Neural crest cell (in vitro differentiated cells): ENCODE data around the gene PCDHA13. TPM values are rescaled to one million over a fixed set of nuclear protein-coding genes. Genes with fewer than 3 reads are reported as not detected.
"Not testable (repeated sequence)": the region's sequence is repeated elsewhere in the genome, so short reads cannot be mapped to it uniquely, and the experiment has no call there.

Source experiments
- DNase-seq: peaks from one replicate; pipeline ENCODE4 v3.0.0; 2021; ENCODE audit warnings: low read depth, mixed read lengths, low spot score
- H3K27ac Mint-ChIP-seq: one replicate; pipeline ENCODE4 v1.8.0; 2021; ENCODE audit warnings: mild to moderate bottlenecking, mixed read lengths; ENCODE audit not compliant: unreplicated experiment
- H3K27me3 Mint-ChIP-seq: 2 replicates; pipeline ENCODE4 v1.8.0; 2021; ENCODE audit warnings: low read depth, mild to moderate bottlenecking, mixed read lengths
- H3K36me3 Mint-ChIP-seq: 2 replicates; pipeline ENCODE4 v1.8.0; 2021; ENCODE audit warnings: low read depth, mild to moderate bottlenecking, mixed read lengths
- H3K4me1 Mint-ChIP-seq: 2 replicates; pipeline ENCODE4 v1.8.0; 2021; ENCODE audit warnings: mixed read lengths
- H3K4me3 Mint-ChIP-seq: one replicate; pipeline ENCODE4 v1.8.0; 2021; ENCODE audit warnings: mild to moderate bottlenecking, mixed read lengths
- H3K9me3 Mint-ChIP-seq: 2 replicates; pipeline ENCODE4 v1.8.0; 2021; ENCODE audit warnings: mixed read lengths
- CTCF ChIP-seq: fragments of 200-600 bp; sonication (generic); conservative IDR thresholded peaks from 2 replicates; pipeline ENCODE4 v1.5.0; 2021; ENCODE audit warnings: antibody characterized with exemption, mild to moderate bottlenecking
- long read RNA-seq: library from polyadenylated mRNA; unstranded; transcript quantifications from one replicate; pipeline ENCODE4 v2.0.0, GENCODE V29; 2020
- total RNA-seq: library from RNA; stranded (reverse); gene quantifications from 2 replicates; pipeline ENCODE4 v1.2.1, GENCODE V29; 2021

The PCDHA13 gene, protein sequence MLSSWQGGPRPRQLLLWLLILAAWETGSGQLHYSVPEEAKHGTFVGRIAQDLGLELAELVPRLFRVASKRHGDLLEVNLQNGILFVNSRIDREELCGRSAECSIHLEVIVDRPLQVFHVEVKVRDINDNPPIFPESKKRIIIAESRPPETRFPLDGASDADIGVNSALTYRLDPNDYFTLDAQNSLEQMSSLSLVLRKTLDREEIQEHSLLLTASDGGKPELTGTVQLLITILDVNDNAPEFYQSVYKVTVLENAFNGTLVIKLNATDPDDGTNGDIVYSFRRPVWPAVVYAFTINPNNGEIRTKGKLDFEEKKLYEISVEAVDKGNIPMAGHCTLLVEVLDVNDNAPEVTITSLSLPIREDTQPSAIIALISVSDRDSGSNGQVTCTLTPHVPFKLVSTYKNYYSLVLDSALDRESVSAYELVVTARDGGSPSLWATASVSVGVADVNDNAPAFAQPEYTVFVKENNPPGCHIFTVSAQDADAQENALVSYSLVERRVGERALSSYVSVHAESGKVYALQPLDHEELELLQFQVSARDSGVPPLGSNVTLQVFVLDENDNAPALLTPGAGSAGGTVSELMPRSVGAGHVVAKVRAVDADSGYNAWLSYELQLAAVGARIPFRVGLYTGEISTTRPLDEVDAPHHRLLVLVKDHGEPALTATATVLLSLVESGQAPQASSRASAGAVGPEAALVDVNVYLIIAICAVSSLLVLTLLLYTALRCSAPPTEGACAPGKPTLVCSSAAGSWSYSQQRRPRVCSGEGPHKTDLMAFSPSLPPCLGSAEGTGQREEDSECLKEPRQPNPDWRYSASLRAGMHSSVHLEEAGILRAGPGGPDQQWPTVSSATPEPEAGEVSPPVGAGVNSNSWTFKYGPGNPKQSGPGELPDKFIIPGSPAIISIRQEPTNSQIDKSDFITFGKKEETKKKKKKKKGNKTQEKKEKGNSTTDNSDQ
- total RNA-seq = 1.2 and 1.3 TPM in 2 replicates
- long read RNA-seq, full-length matches to known transcripts = 1 of 3 reads
- long read RNA-seq, partial matches to known transcripts = 0 of 3 reads
- long read RNA-seq, other reads (novel, unspliced or antisense) = 2 of 3 reads

DNA sequence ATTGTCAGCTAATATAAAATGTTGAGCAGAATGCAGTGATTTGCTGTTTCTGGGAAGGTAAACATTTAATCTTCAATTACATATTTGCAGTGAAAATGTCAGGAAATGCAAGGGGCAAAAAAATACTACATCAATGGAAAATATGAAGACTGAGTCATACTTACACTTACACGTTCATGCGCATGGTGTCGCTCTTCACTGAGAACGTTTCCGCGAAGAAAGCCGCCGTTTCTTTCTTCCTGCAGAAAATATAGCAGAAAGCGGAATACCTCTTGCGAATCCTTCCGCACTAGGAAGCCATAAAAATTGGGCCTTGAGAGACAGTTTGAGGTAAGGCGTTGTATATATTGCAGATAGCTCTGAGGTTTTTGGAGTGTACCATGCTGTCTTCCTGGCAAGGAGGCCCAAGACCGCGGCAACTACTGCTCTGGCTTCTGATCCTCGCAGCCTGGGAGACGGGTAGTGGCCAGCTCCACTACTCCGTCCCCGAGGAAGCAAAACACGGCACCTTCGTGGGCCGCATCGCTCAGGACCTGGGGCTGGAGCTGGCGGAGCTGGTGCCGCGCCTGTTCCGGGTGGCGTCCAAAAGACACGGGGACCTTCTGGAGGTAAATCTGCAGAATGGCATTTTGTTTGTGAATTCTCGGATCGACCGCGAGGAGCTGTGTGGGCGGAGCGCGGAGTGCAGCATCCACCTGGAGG is at the start of gene PCDHA13:
TSS of gene PCDHA13 (plus strand) at position 236 of the 702 bp plus-strand sequence. CDS start at position 381, 145 bp downstream.
- Mint-ChIP-seq H3K36me3 (peaks cover 53% of the 10 kb centered on the region), H3K9me3 (peaks cover 11% of the 10 kb centered on the region), H3K27ac (no peak within 1 kb of the TSS), H3K4me3 (no peak within 1 kb of the TSS), H3K27me3 (no peaks in the 10 kb centered on the region), H3K4me1 (no peaks in the 10 kb centered on the region)
- TF ChIP-seq CTCF = no peak
- no peak for DNase-seq

DNA sequence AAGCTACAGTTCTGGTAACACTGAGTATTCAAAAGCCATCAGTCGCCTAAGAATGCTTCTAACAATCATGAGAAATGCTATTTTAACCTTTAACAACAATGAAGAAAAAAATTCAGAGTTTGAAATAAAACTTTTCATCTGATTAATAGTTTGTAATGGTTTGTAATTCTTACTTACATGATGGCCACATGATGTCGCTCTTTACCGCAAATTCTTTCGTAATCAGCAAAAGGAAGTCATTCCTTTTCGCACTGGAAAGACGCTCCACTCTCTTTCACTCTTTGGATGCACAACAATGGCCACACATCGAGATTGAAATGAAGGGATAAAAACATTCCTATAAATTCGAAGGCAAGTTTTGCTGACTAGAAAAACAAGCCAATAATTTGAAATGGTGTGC is 47.9 kb upstream of the PCDHA13 start, which contains the start of gene PCDHA7:
TSS of gene PCDHA7 (plus strand) at position 277 of the 400 bp plus-strand sequence. CDS start at position 392, 115 bp downstream.
- Mint-ChIP-seq H3K4me3 (no peak within 1 kb of the TSS), H3K27me3 (no peaks in the 10 kb centered on the region), H3K9me3 (peaks cover 10% of the 10 kb centered on the region), H3K36me3 (peaks cover 59% of the 10 kb centered on the region), H3K27ac (no peak within 1 kb of the TSS), H3K4me1 (no peaks in the 10 kb centered on the region)
- no peak for DNase-seq
- no peak for TF ChIP-seq CTCF

DNA sequence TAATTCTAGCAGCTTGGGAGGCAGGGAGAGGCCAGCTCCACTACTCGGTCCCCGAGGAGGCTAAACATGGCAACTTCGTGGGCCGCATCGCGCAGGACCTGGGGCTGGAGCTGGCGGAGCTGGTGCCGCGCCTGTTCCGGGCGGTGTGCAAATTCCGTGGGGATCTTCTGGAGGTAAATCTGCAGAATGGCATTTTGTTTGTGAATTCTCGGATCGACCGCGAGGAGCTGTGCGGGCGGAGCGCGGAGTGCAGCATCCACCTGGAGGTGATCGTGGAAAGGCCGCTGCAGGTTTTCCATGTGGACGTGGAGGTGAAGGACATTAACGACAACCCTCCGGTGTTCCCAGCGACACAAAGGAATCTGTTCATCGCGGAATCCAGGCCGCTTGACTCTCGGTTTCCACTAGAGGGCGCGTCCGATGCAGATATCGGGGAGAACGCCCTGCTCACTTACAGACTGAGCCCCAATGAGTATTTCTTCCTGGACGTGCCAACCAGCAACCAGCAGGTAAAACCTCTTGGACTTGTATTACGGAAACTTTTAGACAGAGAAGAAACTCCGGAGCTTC is 47.4 kb upstream of the PCDHA13 start:
- H3K4me3 Mint-ChIP-seq, H3K4me1 Mint-ChIP-seq, H3K27ac Mint-ChIP-seq, DNase-seq, H3K9me3 Mint-ChIP-seq, H3K27me3 Mint-ChIP-seq: not testable (repeated sequence)
- H3K36me3 Mint-ChIP-seq = peaks cover 59% of the 10 kb centered on the region

- Mint-ChIP-seq H3K4me3 (no peak overlapping the region), H3K27me3 (no peaks in the 10 kb centered on the region), H3K4me1 (no peaks in the 10 kb centered on the region), H3K36me3 (peaks cover 68% of the 10 kb centered on the region), H3K9me3 (peaks cover 15% of the 10 kb centered on the region), H3K27ac (no peak overlapping the region)
- TF ChIP-seq CTCF = no peak
- DNase-seq = no peak
Measured at GRCh38 chr5:140835622-140836510, 46.1 kb upstream of the PCDHA13 start.
